ENCODE data around the gene CYS1.
"Not testable (repeated sequence)": the region's sequence is repeated elsewhere in the genome, so short reads cannot be mapped to it uniquely, and the experiment has no call there.

The CYS1 gene

DNA sequence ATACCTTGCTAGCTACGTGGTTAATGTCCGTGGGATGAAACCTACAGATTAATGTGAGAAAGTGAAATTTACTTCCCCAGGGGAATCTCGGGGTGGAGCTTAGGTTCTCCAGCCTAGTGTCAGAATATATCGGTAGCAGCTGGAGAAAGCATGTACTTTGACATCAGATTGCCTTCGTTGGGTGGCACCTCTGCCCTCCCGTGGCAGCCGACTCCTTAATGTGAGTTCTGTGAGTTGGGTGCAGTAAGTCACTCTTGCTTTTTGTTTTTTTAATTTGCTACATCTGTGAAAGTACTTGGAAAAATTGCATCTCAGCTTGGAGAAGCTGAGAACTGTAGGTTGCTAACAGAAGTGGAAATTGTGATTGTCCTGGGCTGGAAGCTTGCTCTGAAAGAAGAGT is 33.3 kb downstream of the CYS1 start:
- no peak for DNase-seq (ENCODE audit: low spot score)

DNA sequence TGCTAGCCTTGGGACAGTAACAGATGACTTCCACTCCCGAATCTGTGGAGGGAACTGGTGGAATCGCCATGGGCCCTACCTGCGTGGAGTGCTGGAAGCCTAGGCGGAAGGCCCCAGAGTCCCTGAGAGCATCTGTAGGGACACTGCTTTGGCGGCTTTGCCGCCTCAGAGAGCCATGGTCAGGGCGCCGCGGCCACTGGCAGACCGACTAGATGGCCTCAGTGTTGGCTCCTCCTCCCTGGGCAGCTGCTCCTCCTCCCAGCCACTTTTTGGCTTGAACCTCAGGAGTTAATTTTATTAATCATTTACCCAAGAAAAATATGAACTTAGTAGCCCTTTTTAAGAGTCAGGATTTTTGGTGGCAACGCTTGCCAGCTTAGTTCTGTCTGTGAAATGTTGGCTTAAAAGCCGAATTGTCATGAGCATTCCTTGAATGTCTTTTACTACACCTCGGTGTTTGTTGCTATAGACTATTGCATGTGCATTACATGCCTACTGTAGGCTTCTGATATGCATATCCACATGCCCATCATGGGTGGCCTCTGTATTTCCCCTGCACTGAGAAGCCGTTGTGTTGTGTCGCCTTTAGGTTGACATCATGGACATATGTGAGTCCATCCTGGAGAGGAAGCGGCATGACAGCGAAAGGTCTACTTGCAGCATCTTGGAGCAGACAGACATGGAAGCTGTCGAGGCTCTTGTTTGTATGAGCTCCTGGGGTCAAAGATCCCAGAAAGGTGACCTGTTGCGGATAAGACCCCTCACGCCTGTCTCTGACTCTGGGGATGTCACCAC is 34.5 kb downstream of the CYS1 start:
- DNase-seq (ENCODE audit: low spot score): no peak

DNA sequence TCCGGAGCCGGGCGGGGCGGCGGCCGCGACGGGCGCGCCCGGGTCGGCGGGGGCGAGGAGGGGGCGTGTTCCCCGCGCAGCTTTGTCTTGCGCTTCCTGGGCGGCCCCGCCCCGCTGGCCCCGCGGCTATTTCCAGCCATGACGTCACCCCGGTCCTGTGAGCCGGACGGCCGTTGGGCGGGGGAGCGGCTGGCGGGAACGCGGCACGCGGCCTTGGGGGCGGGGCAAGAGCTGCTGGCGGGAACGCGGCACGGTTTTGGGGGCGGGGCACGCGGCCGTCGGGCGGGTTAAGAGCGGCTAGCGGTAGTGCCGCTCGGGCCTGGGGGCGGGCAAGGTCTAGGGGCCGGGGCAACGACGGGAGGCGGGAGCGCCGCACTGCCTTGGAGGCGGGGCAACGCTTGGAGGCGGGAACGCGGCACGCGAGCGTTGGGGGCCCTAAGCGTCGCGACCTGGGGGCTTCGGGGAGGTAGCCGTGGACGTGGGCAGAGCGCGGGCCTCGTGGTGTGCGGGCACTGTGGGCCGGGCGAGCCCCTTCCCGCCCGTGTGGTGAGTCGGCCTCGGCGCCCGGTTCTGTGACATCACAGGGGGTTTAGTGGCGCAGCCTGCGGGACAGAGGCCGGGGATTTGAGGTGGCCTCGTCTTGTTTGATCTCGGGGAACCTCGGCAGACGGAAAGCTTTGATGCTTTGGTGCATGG is 36.2 kb downstream of the CYS1 start:
- DNase-seq (ENCODE audit: low spot score): peak; percentile 94

DNA sequence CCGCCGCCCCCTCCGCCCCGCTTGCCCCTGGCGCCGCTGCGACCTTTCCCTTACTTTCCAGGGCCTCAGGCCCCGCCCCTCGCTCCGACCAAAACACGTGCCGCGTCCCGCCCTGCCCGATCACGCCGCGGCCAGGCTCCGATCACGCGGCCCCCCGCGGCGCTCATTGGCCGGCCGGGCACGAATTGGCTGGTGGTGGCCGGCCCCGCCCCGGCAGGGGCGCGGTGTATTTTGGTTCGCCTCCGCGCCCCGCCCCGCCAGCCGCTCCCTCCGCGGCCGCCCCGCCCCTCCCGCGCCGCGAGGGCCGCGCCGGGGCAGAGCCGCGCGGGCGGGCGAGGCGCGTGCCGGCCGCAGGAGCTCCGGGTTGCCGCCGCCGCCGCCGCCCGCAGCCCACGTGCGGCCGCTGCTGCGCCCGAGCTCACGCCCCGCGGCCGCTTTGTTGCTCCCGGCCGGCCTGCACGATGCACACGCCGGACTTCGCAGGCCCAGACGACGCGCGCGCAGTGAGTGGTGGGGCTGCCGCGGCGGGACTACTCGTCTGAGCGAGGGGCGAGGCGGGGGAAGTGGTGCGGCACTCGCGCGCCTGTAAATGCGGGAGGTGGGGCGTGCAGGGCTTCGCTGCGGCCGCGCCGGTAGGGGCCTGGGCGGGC is 36.8 kb downstream of the CYS1 start, which contains the start of gene KLF11:
Gene KLF11, plus strand, starts transcription at position 295 of the 650 bp plus-strand sequence. Its CDS starts 167 bp downstream, at position 462.
- peak; percentile 93 for DNase-seq (ENCODE audit: low spot score)

DNA sequence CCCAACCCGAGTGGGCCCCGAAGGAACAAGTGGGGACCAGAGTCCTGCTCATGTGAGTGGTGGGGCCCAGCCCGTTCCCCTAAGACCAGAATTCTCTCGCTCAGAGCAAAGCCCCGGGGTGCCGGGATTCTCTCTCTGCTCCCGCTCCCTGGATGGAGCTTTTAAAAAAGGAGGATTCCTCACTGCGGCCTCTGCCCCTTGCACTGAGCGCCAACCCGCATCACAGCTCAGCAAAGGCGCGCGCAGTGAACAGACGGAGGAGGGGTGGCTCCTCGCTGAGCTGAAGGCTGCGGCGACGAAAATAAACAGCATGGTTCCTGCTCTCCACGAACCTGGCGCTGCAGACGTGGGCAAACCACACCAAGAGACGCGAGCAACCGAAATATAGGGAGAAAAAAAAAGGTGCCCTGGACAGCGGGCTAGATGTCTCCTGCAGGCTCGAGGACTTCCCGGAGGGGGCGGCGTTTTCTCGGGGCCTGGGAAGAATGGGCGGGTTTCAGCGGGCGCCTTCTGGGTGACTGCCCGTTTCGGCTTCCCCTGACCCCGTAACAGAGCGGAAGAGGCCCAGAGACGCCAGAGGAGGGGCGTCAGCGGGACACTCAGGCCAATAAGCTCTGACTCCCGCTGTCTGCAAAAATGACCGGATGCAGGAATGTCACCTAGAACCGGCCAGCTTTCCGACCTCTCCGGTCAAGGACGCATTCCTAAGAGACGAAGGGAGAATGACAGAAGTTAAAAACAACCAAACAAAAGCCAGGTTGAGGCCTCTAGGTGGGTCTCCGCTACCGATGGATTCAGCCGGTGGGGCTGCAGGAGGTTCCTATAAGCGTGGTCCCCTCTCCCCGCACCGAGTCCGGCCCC is 37.7 kb downstream of the CYS1 start:
- DNase-seq (ENCODE audit: low spot score): peak; percentile 79

DNA sequence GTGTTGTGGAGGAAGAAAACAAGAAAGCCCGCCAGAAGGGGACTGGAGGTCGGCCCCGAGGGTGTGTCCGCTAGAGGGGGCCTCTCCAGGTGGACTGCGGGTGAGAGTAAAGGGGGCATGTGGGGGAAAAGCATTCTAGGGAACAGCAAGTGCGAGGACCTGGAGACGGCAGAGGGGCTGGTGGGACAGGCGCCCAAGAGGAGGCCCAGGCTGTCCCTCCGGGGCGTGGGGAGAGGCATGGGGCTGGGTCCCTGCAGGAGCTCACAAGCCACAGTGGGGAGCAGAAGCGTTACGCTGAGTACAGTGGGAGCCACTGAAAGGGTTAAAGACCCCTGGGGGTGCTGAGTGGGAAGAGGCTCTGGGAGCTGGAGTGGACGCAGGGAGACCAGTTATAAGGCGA is 38.5 kb downstream of the CYS1 start:
- no peak for DNase-seq (ENCODE audit: low spot score)

DNA sequence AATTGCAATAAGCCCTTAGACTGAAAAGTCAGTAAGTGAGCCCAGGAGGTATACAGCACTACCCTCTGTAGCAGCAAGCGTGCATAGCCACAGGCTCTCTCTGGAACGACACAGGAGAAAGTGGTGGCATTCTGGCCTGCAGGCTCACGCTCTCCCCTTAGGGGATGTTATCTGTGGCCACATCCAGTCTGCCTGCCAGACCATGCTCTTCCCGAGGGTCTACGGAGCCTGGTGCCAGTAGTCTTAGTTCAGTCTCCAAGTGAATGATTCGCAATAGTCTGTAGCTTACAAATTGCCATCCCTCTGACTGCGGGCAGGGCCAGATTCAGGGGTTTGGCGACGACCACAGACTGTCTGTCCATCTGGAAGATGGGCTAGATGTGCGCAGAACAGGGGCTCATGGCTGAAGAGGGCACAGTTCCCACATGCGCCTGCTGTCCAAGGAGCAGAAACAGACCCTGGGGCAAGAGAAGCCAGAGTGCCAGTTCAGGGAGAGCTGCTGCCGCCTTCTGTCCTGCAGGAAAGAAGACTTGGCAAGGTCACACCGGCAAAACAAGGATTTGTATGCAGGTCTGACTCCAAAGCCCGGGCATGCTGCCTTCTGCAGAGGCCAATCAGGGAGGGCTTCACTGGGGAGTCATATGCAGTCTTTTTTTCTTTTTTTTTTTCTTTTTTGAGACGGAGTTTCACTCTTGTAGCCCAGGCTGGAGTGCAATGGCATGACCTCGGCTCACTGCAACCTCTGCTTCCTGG is 40.4 kb downstream of the CYS1 start:
- DNase-seq (ENCODE audit: low spot score): no peak

DNA sequence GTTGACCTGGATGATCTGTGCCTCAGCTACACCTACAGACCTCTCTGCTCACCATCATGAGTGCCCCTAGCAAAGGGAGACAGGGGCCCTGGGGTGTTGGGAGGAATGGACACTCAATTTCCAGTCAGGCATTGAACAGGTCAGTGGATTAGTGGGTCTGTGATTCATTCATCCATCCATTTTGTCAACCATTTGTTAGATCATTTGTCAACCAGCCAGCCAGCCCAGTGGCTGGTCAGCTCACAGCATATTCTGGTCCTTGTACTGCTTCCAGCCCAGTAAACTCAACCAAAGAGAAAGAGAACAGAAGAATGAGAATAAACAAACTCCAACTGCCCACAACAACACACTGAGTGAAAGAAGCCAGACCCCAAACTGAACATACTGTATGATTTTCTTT is 41.5 kb downstream of the CYS1 start:
- no peak for DNase-seq (ENCODE audit: low spot score)

DNA sequence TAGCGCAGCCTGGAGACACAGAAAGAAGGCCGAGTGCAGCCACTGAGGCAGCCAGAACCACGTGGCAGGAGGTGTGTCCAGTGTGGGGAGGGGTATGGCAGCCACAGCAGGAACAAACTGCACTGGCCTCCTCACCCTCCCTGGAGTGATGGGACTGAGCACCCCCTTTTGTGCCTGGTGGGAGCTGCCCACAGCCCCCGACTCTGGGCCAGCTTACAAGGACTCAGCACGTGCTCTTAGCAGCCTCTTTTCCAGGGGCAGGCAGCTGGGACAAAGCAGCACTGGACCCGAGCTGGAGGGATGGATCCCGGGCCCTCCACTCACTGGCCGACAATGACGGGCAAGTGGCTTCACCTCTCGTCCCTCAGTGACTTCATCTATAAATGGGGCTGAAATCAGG is 42.1 kb downstream of the CYS1 start:
- no peak for DNase-seq (ENCODE audit: low spot score)

DNA sequence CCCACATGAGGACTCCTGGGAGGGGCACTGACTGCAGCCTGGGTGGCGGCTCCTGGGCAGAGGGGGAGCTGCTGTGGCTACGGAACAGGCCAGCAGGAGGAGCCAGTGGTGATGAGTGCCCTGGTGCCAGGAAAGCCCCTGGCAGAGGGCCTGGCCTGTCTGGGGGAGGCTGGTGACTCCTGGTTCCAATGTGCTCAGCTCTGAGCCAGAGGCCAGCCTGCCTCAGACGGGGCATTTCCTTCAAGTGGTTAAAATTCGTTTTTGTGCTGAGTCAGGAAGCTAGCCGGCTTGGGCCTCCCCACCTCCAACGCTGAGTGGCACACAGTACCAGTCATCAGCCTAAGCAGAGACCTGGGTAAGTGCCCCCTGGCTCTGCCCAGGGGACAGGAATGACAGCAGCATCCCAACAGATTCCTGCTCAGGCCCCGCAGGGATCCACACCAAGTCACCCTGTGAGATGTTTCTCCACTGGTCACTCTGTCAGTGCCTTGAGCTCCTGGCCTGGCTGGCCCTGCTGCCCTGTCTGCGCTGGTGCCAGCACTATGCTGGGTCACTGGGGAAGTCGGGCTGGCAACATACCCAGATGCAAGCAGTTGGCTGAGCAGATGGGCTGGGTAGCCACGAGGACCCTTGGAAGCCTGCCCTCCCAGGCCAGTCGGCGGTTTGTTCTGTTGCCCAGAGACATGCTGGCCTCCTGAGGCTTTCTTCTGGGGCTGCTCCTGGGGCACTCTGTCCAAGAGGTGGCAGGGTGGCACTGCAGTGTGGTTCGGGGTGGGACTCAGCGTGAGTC is 43.9 kb downstream of the CYS1 start:
- no peak for DNase-seq (ENCODE audit: low spot score)

DNA sequence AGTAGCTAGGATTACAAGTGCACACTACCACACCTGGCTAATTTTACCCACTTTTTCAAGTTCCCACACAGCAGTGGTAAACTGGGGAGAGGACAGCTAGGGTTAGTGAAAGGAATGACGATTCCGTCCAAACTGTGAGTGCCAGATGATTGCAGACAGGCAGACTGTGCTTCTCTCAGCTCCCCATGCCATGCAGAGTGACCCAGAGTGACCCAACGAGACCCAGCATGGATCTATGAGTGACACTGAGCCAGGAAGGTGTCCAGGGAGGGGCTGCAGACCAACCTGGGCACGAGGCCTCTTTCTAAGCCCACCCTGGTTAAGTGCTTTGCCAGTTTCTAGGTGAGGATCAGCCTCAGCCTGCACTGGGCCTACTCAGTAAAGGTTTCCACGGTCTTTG is 44.6 kb downstream of the CYS1 start:
- DNase-seq (ENCODE audit: low spot score): no peak

DNA sequence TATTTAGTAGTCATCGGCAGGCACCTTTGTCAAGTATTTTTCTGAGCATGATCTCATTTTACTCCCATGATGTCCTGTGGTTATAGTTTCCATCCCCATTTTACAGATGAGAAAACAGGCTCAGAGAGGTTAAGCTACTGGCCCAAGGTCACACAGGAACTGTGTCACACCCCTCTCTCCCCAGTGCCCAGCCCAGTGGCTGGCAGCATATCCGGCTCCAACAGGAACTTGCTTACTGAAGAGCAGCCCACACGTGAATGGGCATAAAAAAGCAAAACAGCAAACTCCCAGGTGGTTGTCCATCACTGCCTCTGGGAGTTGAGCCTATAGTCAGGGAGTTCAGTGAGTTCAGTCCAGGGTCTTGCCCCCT is 45.2 kb downstream of the CYS1 start:
- DNase-seq (ENCODE audit: low spot score): no peak

DNA sequence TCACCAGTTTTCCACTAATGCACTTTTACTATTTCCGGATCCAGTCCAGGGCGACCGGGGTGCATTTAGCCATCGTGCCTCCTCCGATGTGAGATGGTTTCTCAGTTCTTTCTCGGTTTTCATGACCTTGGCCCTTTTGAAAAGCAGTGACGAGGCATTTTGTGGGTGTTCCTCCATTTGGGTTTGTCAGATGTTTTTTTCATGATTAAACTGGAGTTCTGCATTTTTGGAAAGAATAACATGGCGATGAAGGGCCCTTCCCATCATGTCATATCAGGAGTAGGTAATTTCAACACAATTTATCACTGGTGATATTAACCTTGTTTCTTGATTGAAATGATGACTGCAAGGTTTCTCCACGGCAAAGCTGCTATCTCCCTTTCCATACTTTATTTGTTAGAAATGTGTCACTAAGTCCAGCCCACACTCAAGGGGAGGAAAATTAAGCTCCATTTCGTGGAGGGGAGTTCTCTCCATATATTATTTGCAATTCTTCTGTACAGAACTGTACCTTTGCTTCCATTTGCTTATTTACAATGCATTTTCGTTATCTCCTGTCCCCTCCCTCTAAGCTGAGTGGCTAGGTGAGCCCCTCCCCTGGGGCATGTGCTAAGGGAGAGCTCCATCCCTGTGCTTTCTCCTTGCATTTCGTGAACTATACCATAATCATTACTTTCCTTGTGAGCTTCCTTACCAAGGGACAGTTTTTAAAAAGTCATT is 45.7 kb downstream of the CYS1 start:
- DNase-seq (ENCODE audit: low spot score): no peak

DNA sequence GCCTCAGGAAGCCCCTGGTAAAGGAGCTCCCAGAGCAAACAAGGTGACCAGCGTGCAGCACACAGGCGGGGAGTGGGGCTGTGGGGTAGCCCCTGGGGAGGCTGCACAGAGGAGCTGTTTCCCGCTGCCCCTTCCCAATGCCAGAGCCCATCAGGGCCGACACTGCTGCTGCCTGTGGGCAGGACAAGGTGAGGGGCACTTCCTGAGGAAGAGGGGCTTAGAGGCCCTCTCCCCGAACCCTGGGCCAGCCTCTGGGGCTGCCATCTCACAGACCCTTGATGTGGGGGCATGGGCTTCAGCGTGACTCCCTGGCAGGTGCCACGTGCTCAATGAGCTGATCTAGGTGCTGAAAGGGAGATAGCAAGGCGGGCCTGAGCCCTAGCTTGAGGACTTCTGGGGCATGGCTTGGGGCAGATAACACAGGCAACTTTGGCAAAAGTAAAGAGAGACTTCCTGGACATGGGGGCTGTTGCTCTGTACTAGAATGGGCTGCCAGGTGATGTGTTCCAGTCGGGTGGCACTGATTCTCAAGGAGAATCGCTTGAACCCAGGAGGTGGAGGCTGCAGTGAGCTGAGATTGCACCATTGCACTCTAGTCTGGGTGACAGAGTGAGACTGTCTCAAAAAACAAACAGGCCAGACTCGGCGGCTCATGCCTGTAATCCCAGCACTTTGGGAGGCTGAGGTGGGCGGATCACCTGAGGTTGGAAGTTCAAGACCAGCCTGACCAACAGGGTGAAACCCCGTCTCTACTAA is 46.8 kb downstream of the CYS1 start:
- DNase-seq (ENCODE audit: low spot score): no peak

DNA sequence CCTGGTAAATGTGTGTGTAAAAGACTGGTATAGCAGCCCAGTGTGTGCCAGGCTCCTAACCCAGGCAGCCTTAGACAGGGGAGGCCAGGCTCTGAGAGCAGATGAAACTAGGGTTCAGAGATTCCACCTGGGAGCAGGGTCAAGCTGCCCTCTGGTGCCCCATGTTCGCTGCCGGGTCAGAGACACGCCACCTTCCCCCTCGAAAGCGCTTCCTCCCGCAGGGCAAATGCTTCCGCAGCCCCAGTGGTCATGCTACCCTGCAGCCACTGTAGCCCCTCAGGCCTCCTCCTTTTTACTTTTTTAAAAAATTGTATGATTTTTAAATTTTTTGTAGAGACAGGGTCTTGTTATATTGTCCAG is 47.5 kb downstream of the CYS1 start:
- no peak for DNase-seq (ENCODE audit: low spot score)

DNA sequence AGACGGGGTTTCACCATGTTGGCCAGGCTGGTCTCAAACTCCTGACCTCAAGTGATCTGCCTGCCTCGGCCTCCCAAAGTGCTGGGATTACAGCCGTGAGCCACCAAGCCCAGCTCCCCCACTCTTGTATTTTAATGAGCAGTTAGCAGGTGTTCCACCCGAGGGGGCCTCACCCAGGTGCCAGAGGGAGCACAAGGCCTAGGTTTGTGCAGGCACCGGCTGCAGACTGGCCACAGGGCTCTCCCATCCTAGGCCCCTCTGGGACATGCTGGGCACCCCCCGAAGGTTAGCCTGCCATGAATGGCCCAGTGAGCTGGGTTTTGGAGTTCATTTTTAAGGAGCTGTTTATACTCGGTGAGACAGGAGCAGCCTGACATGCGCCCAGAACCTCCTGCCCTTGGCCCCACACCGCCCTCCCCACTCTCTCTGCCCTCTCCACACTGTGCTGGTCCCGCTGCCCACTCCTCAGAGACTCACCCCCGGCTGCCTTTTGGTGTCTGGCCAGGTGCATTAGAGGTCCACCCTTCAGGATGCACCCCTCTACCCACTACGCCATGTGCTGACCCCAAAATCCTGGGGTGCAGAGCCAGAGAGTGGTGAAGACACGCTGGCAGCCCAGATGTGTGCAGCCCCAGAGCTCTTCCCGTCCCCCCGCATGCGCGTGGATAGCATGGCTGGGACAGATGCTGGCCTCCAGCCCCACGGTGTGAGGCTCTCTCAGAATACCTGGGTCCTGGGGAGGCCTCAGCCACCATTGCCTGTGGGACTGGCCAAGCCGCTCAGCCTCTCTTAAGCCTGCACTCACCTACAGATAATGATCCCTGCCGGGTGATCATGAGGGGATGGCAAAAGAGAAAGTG is 48.1 kb downstream of the CYS1 start:
- DNase-seq (ENCODE audit: low spot score): no peak

DNA sequence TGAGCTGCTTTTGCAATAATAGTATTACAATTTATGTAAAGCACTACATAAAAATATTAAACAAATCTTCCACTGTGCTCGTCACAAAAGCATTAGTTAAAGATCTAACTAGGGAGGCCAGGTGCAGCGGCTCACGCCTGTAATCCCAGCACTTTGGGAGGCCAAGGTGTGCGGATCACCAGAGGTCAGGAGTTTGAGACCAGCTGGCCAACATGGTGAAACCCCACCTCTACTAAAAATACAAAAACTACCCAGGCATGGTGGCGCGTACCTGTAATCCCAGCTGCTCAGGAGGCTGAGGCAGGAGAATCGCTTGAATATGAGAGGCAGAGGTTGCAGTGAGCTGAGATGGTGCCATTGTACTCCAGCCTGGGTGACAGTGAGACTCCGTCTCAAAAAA is 49.4 kb downstream of the CYS1 start:
- DNase-seq (ENCODE audit: low spot score): not testable (repeated sequence)

DNA sequence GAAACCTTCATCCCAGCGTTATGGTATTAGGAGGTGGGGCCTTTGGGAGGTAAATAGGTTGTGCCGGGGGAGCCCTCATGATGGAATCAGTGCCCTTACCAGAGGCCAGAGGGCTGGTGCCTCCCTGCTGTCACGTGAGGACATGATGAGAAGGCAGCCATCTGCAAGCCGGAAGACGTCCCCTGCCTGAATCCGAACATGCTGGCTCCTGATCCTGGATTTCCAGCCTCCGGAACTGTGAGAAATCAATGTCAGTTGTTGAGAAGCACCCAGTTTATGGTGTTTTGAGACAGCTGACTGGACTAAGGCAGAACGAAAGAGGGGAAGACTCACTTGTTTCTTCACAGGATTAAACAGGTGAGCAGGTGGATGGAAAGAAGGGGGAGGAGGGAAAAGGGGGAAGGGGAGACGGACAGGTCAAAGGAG is 49.9 kb downstream of the CYS1 start:
- DNase-seq (ENCODE audit: low spot score): peak; percentile 57

All from ecto neural progenitor cell (in vitro differentiated cells).